HG03280 (cell line): Measurements from ENCODE around the gene FAM234B.

Experiments used
- ATAC-seq: cut with Tn5 transposase; IDR thresholded peaks from one replicate; pipeline ENCODE4 v1.9.1; 2021; ENCODE audit warnings: mild to moderate bottlenecking, moderate library complexity; ENCODE audit not compliant: unreplicated experiment

The FAM234B gene

GRCh38 chr12:13044002-13044905 lies at the start of gene FAM234B:
FAM234B (plus strand) TSS chr12:13044381; CDS start chr12:13044404, 23 bp downstream.
- peak; percentile 81 for ATAC-seq

GRCh38 chr12:12995088-12995487 lies 49.1 kb upstream of the FAM234B start:
- ATAC-seq = no peak

- ATAC-seq = no peak
These were observed 48.0 kb upstream of the FAM234B start for GRCh38 chr12:12996209-12996608.

- ATAC-seq = no peak
These were observed 47.0 kb upstream of the FAM234B start for GRCh38 chr12:12997156-12997555.

- ATAC-seq = no peak
These were observed 46.4 kb upstream of the FAM234B start for GRCh38 chr12:12997734-12998133.

- ATAC-seq = no peak
These were observed 45.9 kb upstream of the FAM234B start for GRCh38 chr12:12998248-12998647.

GRCh38 chr12:12999271-12999958 lies 44.8 kb upstream of the FAM234B start:
- no peak for ATAC-seq

- ATAC-seq = peak; percentile 95
These were observed 44.1 kb upstream of the FAM234B start, which contains the start of gene HEBP1 for GRCh38 chr12:12999959-13000615. HEBP1 (minus strand) TSS chr12:13000265; CDS start chr12:13000114, 151 bp downstream.

GRCh38 chr12:13000616-13000924 lies 43.6 kb upstream of the FAM234B start:
- peak; percentile 27 for ATAC-seq

- ATAC-seq = peak; percentile 13
These were observed 43.0 kb upstream of the FAM234B start for GRCh38 chr12:13000925-13001774.

GRCh38 chr12:13001775-13002040 lies 42.5 kb upstream of the FAM234B start:
- no peak for ATAC-seq

GRCh38 chr12:13002301-13003097 lies 41.7 kb upstream of the FAM234B start:
- ATAC-seq = no peak

- ATAC-seq = no peak
These were observed 39.8 kb upstream of the FAM234B start for GRCh38 chr12:13004361-13004760.

- ATAC-seq = no peak
These were observed 39.2 kb upstream of the FAM234B start for GRCh38 chr12:13004986-13005385.

- ATAC-seq = no peak
These were observed 38.5 kb upstream of the FAM234B start for GRCh38 chr12:13005649-13006048.

- ATAC-seq = no peak
These were observed 36.5 kb upstream of the FAM234B start for GRCh38 chr12:13007496-13008233.

GRCh38 chr12:13008741-13009380 lies 35.3 kb upstream of the FAM234B start:
- no peak for ATAC-seq

- ATAC-seq = no peak
These were observed 33.1 kb upstream of the FAM234B start for GRCh38 chr12:13011098-13011497.

GRCh38 chr12:13022851-13023271 lies 21.3 kb upstream of the FAM234B start:
- ATAC-seq = no peak
